GM12865 (cell line): ENCODE data around the gene SCNN1G.

Experiments used
- DNase-seq: peaks from one replicate; pipeline ENCODE4 v3.0.0; 2010; ENCODE audit warnings: low read depth
- H3K4me3 ChIP-seq: 2 replicates; pipeline ENCODE4 v1.5.1; 2011; ENCODE audit warnings: mild to moderate bottlenecking, low read depth, low read length, control low read depth
- CTCF ChIP-seq: IDR thresholded peaks from 2 replicates; pipeline ENCODE4 v1.5.1; 2011; ENCODE audit warnings: low read length, control low read depth, low read depth, inconsistent platforms; ENCODE audit not compliant: insufficient read depth; ENCODE audit errors: missing control alignments

The SCNN1G gene

GRCh38 chr16:23152386-23153178 lies 30.0 kb upstream of the SCNN1G start:
- H3K4me3 ChIP-seq, result no peak overlapping the region
- DNase-seq, result no peak
- no peak for TF ChIP-seq CTCF

GRCh38 chr16:23155445-23156049 lies 27.0 kb upstream of the SCNN1G start:
- H3K4me3 ChIP-seq, result no peak overlapping the region
- TF ChIP-seq CTCF, result peak; percentile 23
- peak; percentile 22 for DNase-seq

- no peak overlapping the region for H3K4me3 ChIP-seq
- TF ChIP-seq CTCF, result no peak
- no peak for DNase-seq
These were observed 26.4 kb upstream of the SCNN1G start for GRCh38 chr16:23156110-23156509.

GRCh38 chr16:23156946-23157460 lies 25.5 kb upstream of the SCNN1G start:
- no peak overlapping the region for H3K4me3 ChIP-seq
- no peak for TF ChIP-seq CTCF
- DNase-seq, result no peak

GRCh38 chr16:23158114-23158513 lies 24.4 kb upstream of the SCNN1G start:
- no peak for TF ChIP-seq CTCF
- no peak overlapping the region for H3K4me3 ChIP-seq
- no peak for DNase-seq

- no peak overlapping the region for H3K4me3 ChIP-seq
- TF ChIP-seq CTCF, result no peak
- DNase-seq, result no peak
These were observed 22.5 kb upstream of the SCNN1G start for GRCh38 chr16:23160082-23160481.

- no peak for DNase-seq
- TF ChIP-seq CTCF, result no peak
- no peak overlapping the region for H3K4me3 ChIP-seq
These were observed 22.0 kb upstream of the SCNN1G start for GRCh38 chr16:23160574-23160973.
